HL-60 (cell line): ENCODE results near the gene NFASC.

Experiments
- GABPA ChIP-seq: IDR thresholded peaks from 2 replicates; pipeline ENCODE4 v1.6.1; 2012; ENCODE audit warnings: low read depth
- POLR2AphosphoS5 ChIP-seq: IDR thresholded peaks from 2 replicates; pipeline ENCODE4 v1.6.1; 2012; ENCODE audit warnings: low read depth
- REST ChIP-seq: IDR thresholded peaks from 2 replicates; pipeline ENCODE4 v1.6.1; 2012; ENCODE audit warnings: low read depth; ENCODE audit not compliant: insufficient replicate concordance
- SPI1 ChIP-seq: IDR thresholded peaks from 2 replicates; pipeline ENCODE4 v1.6.1; 2012; ENCODE audit warnings: low read depth, mild to moderate bottlenecking, borderline replicate concordance
- TF ChIP-seq, protein P1 (sequence below): IDR thresholded peaks from one replicate; pipeline ENCODE4 v1.5.1; 2011; ENCODE audit warnings: low read length, control low read depth, inconsistent platforms; ENCODE audit not compliant: insufficient read depth

GRCh38 chr1:204979891-204980649 is 109.4 kb downstream of the NFASC start:
- TF ChIP-seq, protein P1, sequence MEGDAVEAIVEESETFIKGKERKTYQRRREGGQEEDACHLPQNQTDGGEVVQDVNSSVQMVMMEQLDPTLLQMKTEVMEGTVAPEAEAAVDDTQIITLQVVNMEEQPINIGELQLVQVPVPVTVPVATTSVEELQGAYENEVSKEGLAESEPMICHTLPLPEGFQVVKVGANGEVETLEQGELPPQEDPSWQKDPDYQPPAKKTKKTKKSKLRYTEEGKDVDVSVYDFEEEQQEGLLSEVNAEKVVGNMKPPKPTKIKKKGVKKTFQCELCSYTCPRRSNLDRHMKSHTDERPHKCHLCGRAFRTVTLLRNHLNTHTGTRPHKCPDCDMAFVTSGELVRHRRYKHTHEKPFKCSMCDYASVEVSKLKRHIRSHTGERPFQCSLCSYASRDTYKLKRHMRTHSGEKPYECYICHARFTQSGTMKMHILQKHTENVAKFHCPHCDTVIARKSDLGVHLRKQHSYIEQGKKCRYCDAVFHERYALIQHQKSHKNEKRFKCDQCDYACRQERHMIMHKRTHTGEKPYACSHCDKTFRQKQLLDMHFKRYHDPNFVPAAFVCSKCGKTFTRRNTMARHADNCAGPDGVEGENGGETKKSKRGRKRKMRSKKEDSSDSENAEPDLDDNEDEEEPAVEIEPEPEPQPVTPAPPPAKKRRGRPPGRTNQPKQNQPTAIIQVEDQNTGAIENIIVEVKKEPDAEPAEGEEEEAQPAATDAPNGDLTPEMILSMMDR = no peak
- TF ChIP-seq POLR2AphosphoS5 (no peak), GABPA (no peak), SPI1 (no peak), REST (no peak)
